Gastrocnemius medialis (tissue), 4 donors: ENCODE data around the gene DUS1L. TPM values are rescaled to one million over a fixed set of nuclear protein-coding genes. Genes with fewer than 3 reads are reported as not detected.

Source experiments
- ATAC-seq, 2 donors: fragments of 150-250 bp; one replicate each; pipeline ENCODE4 v1.9.1; 2016
- DNase-seq, 2 donors: peaks; one replicate each; pipeline ENCODE4 v3.0.0-alpha.2; 2019
- H3K27ac ChIP-seq, 4 donors: fragments of 200-600 bp; sonication (generic); 1 replicate in 1 of 4; 2 replicates in 3 of 4; pipeline ENCODE4 v1.5.1; 2016 to 2018; ENCODE audit warnings: mild to moderate bottlenecking in 2 of 4, moderate library complexity in 1 of 4
- H3K27me3 ChIP-seq, 3 donors: fragments of 200-600 bp; sonication (generic) in 2 of 3; 1 replicate in 1 of 3; 2 replicates in 2 of 3; pipeline versions ENCODE4 v1.5.1 to v1.6.0; 2016 to 2019; ENCODE audit warnings: mild to moderate bottlenecking in 1 of 3, moderate library complexity in 1 of 3
- H3K36me3 ChIP-seq, 2 donors: fragments of 200-600 bp; sonication (generic) in 1 of 2; one replicate each; pipeline ENCODE4 v1.5.1; 2017 to 2018
- H3K4me1 ChIP-seq, 2 donors: fragments of 200-600 bp; sonication (generic) in 1 of 2; one replicate each; pipeline ENCODE4 v1.5.1; 2016 to 2017; ENCODE audit warnings: mild to moderate bottlenecking in 2 of 2
- H3K4me3 ChIP-seq, 4 donors: fragments of 200-600 bp; sonication (generic) in 3 of 4; 1 replicate in 1 of 4; 2 replicates in 3 of 4; pipeline ENCODE4 v1.5.1; 2016 to 2019; ENCODE audit warnings: mild to moderate bottlenecking in 2 of 4
- H3K9me3 ChIP-seq, 3 donors: fragments of 200-600 bp; sonication (generic) in 2 of 3; 1 replicate in 1 of 3; 2 replicates in 2 of 3; pipeline ENCODE4 v1.5.1; 2016 to 2019
- CTCF ChIP-seq, 5 experiments: fragments of 450-650 bp in 3 of 5; fragments of 200-600 bp in 2 of 5; sonication (generic) in 2 of 5; IDR thresholded peaks in 4 of 5; conservative IDR thresholded peaks in 1 of 5; 1 replicate in 4 of 5; 2 replicates in 1 of 5; pipeline ENCODE4 v1.5.1; 2016 to 2019; ENCODE audit warnings: antibody characterized with exemption in 5 of 5, mild to moderate bottlenecking in 3 of 5, moderate library complexity in 3 of 5
- POLR2A ChIP-seq, 2 donors: fragments of 450-650 bp; IDR thresholded peaks; one replicate each; pipeline ENCODE4 v1.6.1; 2017; ENCODE audit warnings: antibody characterized with exemption in 2 of 2, mild to moderate bottlenecking in 2 of 2, moderate library complexity in 2 of 2
- in situ Hi-C, 4 donors: fragments of 200-750 bp; cut with MboI; loops; one replicate each; pipeline versions ENCODE4 v1.15.0 to v1.8.0; 2017; ENCODE audit warnings: low sequenced_read_pairs in 4 of 4
- intact Hi-C: fragments of 100-400 bp; cut with DNase I; formaldehyde crosslinking; loops from one replicate; pipeline ENCODE4 v1.15.1; 2023; ENCODE audit warnings: low total_unique reads
- total RNA-seq, 4 donors: library from RNA; depleted of rRNA; stranded (reverse); fragments of >200 nt; gene quantifications; one replicate each; pipeline versions ENCODE4 v1.1.0 to v1.2.3, GENCODE V29; 2016

Gene DUS1L
- total RNA-seq, 4 donors from 2014 or later, result 54.6 to 119 (median 83.2) TPM

GRCh38 chr17:82073446-82073845, 7.8 kb upstream of the DUS1L start:
- no peak for TF ChIP-seq CTCF (IDR thresholded peaks at IDR 0.05 in 4 of 5, conservative IDR thresholded peaks at IDR 0.05 in 1 of 5)
- no peak for TF ChIP-seq POLR2A (IDR thresholded peaks at IDR 0.05)
- no peaks in the 10 kb centered on the region for H3K4me1 ChIP-seq
- no peaks in the 10 kb centered on the region for H3K27me3 ChIP-seq
- H3K36me3 ChIP-seq, result no peaks in the 10 kb centered on the region
- no peak overlapping the region for H3K27ac ChIP-seq
- no peak overlapping the region for H3K4me3 ChIP-seq
- in situ Hi-C loops, result no loop called here
- ATAC-seq (no peak), DNase-seq (no peak)
- intact Hi-C loops, result loop anchor here (10.0 kb wide), 1 partner anchor 69 kb away; no protein-coding TSS in a partner anchor
- H3K9me3 ChIP-seq, result no peaks in the 10 kb centered on the region

GRCh38 chr17:82072827-82073226, 7.2 kb upstream of the DUS1L start:
- Histone ChIP-seq H3K27me3 (no peaks in the 10 kb centered on the region), H3K27ac (no peak overlapping the region), H3K4me1 (no peaks in the 10 kb centered on the region), H3K9me3 (no peaks in the 10 kb centered on the region), H3K4me3 (no peak overlapping the region), H3K36me3 (no peaks in the 10 kb centered on the region)
- intact Hi-C loops (loop anchor here (10.0 kb wide), 1 partner anchor 68 kb away; no protein-coding TSS in a partner anchor), in situ Hi-C loops (no loop called here)
- no peak for ATAC-seq
- no peak for DNase-seq
- TF ChIP-seq POLR2A (IDR thresholded peaks at IDR 0.05), result no peak
- no peak for TF ChIP-seq CTCF (IDR thresholded peaks at IDR 0.05 in 4 of 5, conservative IDR thresholded peaks at IDR 0.05 in 1 of 5)

- Histone ChIP-seq H3K9me3 (no peaks in the 10 kb centered on the region), H3K4me1 (peaks cover 0 to 9% of the 10 kb centered on the region in 2 donors), H3K36me3 (no peaks in the 10 kb centered on the region), H3K27me3 (no peaks in the 10 kb centered on the region), H3K4me3 (no peak overlapping the region), H3K27ac (no peak overlapping the region)
- no peak for DNase-seq
- in situ Hi-C loops, result no loop called here
- TF ChIP-seq CTCF (IDR thresholded peaks at IDR 0.05 in 4 of 5, conservative IDR thresholded peaks at IDR 0.05 in 1 of 5) (no peak), POLR2A (IDR thresholded peaks at IDR 0.05) (no peak)
- intact Hi-C loops, result loop anchor here (10.0 kb wide), 1 partner anchor 66 kb away; no protein-coding TSS in a partner anchor
- no peak for ATAC-seq
Measured at GRCh38 chr17:82070611-82071010, 5.0 kb upstream of the DUS1L start.

- H3K4me3 ChIP-seq, result peak overlapping the region; percentile 87 to 96 (median 90)
- peaks cover 13 to 27% of the 10 kb centered on the region in 2 donors for H3K4me1 ChIP-seq
- H3K36me3 ChIP-seq, result peaks cover 0 to 30% of the 10 kb centered on the region in 2 donors
- H3K27me3 ChIP-seq, result no peaks in the 10 kb centered on the region
- H3K27ac ChIP-seq, result peak overlapping the region; percentile 80 to 93 (median 84)
- no peak for DNase-seq
- intact Hi-C loops (no loop called here), in situ Hi-C loops (no loop called here)
- no peaks in the 10 kb centered on the region for H3K9me3 ChIP-seq
- TF ChIP-seq CTCF (IDR thresholded peaks at IDR 0.05 in 4 of 5, conservative IDR thresholded peaks at IDR 0.05 in 1 of 5) (no peak), POLR2A (IDR thresholded peaks at IDR 0.05) (no peak)
- peak; percentile 15 to 51 for ATAC-seq
Measured at GRCh38 chr17:82065193-82065637, 389 bp downstream of the DUS1L start.
